GM21825 (cell line): ENCODE measurements around the gene ARMH3.

Experiments
- ATAC-seq: cut with Tn5 transposase; IDR thresholded peaks from one replicate; pipeline ENCODE4 v1.9.1; 2021; ENCODE audit warnings: mild to moderate bottlenecking, moderate library complexity; ENCODE audit not compliant: unreplicated experiment

ARMH3 gene

GRCh38 chr10:101902032-101902819, 153.7 kb downstream of the ARMH3 start:
- no peak for ATAC-seq

DNA sequence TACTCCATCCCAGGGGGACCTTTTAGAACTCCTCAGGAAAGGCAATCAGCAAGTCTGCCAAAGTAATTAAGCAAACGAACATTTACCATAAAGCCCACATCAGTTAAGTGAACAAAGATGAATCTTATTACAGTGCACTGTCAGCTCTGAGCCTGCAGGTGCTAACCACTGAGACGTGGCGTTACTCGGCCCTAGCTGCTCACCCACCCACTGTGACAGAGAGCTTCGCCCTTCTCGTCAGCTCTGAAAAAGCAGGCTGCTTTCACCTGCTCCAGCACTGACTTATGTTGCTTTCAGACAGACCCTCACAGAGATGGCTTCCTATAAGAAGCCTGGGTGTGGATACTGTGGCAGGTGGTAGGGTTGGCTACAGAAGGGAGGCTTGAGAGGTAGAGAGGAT, 154.6 kb downstream of the ARMH3 start:
- ATAC-seq: peak; percentile 53

DNA sequence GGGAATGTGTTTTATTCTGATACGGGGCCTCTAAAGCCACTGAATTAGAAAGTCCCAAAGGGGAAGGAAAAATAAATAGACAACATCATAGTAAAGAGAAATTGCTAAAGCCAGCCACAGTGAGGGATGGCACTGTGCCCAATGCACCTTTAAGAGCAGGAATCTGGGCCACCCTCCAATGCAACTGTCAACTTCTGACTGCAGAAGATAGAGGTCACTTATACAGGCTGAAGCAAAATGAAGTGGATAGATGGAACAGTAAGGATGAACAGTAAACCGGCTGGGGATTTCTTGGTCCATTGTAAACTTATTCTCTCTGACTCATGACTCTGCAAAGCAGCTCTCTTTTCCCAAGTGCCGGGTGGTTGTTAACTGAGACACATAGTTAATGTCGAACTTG, 158.3 kb downstream of the ARMH3 start:
- no peak for ATAC-seq

- ATAC-seq: no peak
Measured at GRCh38 chr10:101896225-101896877, 159.6 kb downstream of the ARMH3 start.

DNA sequence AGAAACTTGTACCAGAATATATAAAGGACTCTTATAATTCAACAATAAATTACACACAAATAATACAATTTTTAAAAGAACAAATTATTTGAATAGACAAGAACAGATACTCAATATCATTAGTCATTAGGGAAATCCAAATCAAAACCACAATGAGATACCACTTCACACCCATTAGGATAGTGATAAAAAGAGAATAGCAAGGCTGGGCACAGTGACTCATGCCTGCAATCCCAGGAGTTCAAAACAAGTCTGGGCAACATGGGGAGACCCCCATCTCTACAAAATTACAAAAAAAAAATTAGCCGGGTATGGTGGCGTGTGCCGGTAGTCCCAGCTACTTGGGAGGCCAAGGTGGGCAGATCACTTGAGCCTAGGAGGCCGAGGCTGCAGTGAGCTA, 160.2 kb downstream of the ARMH3 start:
- ATAC-seq: no peak

GRCh38 chr10:101894742-101895141, 161.2 kb downstream of the ARMH3 start:
- ATAC-seq: no peak

DNA sequence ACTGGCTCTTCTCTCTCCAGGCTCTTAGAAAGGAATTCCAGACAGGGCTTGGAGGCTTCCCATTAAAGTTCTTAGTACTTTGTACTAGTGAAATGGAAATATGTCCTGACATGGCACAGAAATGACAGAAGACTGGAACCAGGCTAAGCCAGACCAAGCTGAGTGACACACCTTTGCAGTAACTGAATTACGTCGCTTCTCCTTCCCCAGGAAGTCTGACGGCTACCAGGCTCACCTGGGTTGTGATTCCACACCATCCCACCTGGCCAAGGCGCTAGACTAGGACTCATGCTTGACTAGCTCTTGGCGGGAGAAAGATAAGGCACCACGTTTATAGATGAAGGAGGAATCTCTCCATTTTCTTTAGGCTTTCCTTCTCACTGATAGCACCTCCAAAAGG, 161.7 kb downstream of the ARMH3 start:
- ATAC-seq: no peak

- ATAC-seq: no peak
Measured at GRCh38 chr10:101893510-101894120, 162.4 kb downstream of the ARMH3 start.

DNA sequence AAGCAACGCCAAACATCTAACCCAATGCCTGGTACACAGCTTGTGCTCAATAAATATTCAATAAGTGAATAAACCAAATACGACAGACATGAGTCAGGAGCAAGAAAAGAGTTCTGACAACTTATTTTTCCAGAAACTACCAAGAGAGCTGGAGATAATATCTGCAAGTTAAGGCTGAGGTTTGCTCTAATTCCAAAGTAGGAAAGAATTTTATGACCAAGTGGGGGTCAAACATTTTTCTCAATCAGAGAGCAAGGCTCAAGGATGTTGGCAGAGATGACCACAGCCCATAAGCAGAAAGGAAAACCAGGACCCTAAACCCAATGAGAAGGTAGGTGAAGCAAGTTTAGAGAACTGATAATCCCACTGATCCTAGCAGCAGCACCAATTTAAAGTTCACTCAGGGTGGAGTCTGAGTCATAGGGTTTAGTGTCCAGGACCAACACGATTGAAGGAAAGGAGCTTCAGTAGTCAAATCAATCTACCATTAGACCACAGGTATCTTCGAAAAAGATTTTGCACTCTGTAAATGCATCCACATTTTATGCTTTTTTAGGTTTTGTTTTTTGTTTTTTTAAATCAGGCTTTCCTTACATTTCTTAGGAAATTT, 163.1 kb downstream of the ARMH3 start:
- no peak for ATAC-seq

GRCh38 chr10:101889256-101890210, 166.4 kb downstream of the ARMH3 start:
- ATAC-seq: no peak

DNA sequence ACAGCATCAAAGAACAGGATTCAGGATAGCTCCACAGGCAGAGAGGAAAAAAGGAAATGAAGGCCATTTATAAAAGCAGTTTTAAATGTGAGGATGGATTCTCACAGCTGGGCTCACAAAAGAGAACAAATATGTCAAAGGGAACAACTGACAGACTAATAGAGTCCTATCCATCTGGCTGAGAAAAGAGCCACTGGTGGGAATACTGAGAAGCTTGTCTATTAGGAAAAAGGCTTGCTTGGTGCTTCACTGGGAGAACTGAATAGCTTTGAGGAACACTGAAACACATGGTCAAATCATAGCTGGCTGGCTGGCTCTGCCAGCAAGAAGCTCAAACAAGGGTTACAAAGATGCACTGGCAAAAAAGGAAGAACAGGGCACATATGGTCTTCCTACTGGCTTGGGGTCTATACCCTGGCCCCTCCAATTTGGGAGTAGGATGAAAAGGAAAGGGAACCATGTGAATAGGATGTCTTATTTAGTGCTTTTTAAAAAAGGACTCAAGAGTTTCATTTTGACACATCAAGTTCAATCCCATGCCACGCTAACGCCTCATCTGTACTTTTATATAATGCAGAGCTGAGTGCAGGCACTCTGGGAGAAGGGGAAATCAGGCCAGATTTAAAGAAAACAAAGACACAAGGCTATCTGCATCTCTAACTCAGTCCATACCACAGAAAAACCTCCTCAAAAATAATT, 167.6 kb downstream of the ARMH3 start:
- ATAC-seq: no peak

DNA sequence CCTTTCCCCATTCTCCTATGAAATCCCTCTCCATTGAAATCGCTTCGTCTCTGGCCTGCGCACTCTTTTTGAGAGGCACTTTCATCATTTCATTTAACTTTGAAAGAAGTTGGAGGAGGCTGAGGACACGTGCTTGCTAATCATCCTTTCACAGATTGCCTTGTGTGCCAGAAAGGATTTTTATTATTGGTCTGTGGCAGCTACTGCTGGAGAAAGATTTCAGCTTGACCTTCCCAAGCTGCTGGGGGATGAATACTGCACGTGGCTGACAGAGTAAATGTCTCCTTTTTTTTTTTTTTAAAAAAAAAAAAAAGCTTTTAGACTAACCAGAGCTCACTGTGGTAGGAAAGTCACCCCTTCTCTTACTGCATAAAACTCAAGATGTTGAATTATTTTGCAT, 168.2 kb downstream of the ARMH3 start:
- no peak for ATAC-seq

DNA sequence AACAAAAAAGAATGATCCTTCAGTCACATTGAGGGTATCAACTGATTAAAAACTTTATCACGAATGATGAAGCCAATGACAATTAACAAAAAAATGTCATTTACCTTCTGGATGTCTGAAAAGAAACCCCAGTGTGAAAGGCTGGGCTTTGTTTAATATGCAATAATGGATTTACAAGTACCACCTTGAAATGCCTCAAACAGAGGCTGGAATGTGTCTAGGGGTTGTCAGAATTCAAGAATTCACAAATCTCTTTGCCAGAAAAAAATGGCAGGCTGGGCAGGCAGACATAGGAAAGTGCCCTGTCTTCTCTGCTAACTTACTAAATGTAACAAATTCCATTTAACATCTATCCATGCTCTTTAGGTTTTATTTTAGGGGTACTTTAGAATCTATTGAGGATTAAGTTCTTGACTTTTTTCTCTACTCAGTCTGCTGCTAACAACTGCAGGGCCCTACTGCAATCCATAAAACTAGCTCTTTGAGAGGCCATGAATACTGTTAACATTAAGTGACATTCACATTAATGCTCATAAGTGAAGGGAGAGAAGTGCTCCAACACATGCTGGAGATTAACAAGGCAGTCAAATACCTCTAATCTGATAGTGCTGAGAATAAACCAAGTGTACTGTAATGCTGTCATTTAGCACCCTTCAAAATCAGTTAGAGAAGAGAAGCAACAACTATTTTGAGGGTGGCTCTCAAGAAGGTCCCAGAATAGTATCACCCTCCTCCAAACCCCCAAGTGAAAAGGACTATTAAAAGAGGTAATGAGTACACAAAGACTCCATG, 169.3 kb downstream of the ARMH3 start:
- no peak for ATAC-seq

DNA sequence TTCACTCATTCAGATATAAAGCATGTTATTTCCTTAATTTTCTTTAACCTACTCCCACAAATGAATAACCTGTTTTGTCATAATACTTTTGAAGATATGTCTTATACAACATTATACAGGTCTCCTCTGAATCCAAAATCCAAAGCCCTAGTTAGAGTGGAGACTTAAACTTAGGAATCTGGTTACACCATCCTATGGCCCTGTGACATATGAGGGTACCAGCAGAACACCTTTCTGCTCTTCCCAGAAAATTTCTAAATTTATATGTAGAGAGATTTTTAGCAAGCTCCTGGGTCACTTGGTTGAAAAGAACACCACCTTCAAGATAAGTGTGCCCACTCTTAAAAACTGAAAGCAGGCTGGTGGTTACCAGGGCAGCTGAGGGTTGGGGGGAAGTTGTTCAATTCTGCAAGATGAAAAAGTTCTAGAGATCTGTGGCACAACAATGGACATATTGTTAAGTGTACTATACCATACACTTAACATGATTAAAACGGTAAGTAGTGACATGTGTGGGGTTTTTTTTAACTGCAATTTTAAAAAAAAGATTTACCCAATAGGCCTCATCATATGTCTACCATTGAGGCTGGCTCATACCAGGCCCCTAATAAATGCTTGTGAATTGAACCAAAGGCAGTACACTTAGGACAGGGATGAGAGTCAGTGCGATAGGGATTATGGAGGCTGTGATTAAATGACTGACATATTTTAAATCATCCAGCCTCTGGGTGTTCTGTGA, 174.8 kb downstream of the ARMH3 start:
- no peak for ATAC-seq

DNA sequence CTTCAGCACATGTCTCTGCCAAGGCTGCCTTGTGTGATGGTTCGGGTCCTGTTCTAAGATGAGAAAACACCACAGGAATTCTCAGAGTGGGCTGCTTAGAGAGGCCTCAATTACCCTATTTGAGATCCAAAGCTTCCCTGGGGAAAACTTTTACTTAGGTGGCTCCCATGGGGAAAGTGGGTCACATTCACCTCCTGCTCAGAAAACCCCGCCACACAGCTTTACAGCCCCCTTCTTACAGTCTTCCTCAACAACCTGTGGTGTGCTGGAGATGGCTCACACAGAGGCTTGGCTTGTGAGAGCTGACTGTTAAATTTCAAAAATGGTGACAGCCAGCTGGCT, 175.8 kb downstream of the ARMH3 start:
- no peak for ATAC-seq

GRCh38 chr10:101879456-101880231, 176.3 kb downstream of the ARMH3 start:
- no peak for ATAC-seq

DNA sequence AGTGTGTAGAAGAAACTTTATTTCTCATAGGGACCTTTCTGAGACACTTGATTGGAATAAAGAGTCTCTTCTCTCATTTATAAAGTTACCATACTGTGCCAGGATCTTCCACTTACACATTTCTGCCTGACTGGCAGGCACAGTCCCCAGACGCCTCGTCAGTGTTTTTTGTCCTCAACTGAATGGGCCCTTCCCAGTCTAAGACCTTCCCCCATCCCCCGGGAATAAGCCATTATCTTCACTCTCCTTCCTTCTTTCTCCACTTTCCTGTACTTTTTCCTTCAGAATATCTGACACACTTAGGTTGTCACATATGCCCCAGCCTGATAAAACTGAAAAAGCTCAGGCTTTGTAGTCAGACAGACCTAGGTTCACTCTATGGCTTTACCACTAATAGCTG, 177.1 kb downstream of the ARMH3 start:
- ATAC-seq: no peak
